Neural progenitor cell (in vitro differentiated cells): Measurements from ENCODE around the gene EVPLL.
"Not testable (repeated sequence)": the region's sequence is repeated elsewhere in the genome, so short reads cannot be mapped to it uniquely, and the experiment has no call there.

Source experiments
- EZH2phosphoT487 ChIP-seq: fragments of 200-600 bp; sonication (generic); IDR thresholded peaks from 2 replicates; pipeline ENCODE4 v1.6.1; 2017; ENCODE audit warnings: antibody characterized with exemption
- TF ChIP-seq, protein P1 (sequence below): fragments of 200-600 bp; sonication (generic); IDR thresholded peaks from 2 replicates; pipeline ENCODE4 v1.5.1; 2017; ENCODE audit warnings: antibody characterized with exemption, mild to moderate bottlenecking

DNA sequence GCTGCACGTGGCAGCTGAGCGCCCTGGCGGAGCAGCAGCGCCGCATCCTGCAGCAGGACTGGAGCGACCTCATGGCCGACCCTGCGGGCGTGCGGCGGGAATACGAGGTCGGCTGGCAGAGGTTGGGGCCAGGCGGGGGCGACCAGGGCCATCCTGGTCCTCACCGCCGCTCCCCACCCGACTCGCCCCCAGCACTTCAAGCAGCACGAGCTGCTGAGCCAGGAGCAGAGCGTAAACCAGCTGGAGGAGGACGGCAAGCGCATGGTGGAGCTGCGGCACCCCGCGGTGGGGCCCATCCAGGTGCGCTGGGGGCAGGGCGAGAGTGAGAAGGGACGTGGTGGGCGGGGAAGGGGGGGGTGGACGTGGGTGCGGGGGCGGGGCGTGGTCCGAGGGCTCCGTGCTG is 5.5 kb downstream of the EVPLL start:
- TF ChIP-seq, protein P1, sequence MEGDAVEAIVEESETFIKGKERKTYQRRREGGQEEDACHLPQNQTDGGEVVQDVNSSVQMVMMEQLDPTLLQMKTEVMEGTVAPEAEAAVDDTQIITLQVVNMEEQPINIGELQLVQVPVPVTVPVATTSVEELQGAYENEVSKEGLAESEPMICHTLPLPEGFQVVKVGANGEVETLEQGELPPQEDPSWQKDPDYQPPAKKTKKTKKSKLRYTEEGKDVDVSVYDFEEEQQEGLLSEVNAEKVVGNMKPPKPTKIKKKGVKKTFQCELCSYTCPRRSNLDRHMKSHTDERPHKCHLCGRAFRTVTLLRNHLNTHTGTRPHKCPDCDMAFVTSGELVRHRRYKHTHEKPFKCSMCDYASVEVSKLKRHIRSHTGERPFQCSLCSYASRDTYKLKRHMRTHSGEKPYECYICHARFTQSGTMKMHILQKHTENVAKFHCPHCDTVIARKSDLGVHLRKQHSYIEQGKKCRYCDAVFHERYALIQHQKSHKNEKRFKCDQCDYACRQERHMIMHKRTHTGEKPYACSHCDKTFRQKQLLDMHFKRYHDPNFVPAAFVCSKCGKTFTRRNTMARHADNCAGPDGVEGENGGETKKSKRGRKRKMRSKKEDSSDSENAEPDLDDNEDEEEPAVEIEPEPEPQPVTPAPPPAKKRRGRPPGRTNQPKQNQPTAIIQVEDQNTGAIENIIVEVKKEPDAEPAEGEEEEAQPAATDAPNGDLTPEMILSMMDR, result not testable (repeated sequence)
- TF ChIP-seq EZH2phosphoT487, result not testable (repeated sequence)
